ENCODE data around the gene NOL12. TPM values are rescaled to one million over a fixed set of nuclear protein-coding genes. Genes with fewer than 3 reads are reported as not detected.

The NOL12 gene
- total RNA-seq, 1 donor from 2014 or later: 18.1 TPM

- H3K27me3 ChIP-seq (ENCODE audit: insufficient read depth, low read length): no peaks in the 10 kb centered on the region
- H4K20me1 ChIP-seq (ENCODE audit: insufficient read depth, low read length): peaks cover 48% of the 10 kb centered on the region
- H3K36me3 Mint-ChIP-seq (ENCODE audit: low read depth, unreplicated experiment): peaks cover 2% of the 10 kb centered on the region
- no peaks in the 10 kb centered on the region for H3K9me3 Mint-ChIP-seq (ENCODE audit: unreplicated experiment)
- H3K27me3 Mint-ChIP-seq (ENCODE audit: low read depth, unreplicated experiment): no peaks in the 10 kb centered on the region
- no peak for FAIRE-seq
- peak overlapping the region; percentile 83 for H3K27ac ChIP-seq (ENCODE audit: low read depth, low read length)
- TF ChIP-seq EZH2 (IDR thresholded peaks at IDR 0.05; ENCODE audit: insufficient read depth, low read length) (no peak), CTCF (IDR thresholded peaks at IDR 0.05; ENCODE audit: insufficient read depth, low read depth, low read length) (peak; percentile 46)
- H3K27ac Mint-ChIP-seq (ENCODE audit: unreplicated experiment): no peak overlapping the region
- peak overlapping the region; percentile 85 for H3K4me2 ChIP-seq (ENCODE audit: low read length)
- H3K36me3 ChIP-seq (ENCODE audit: insufficient read depth, low read length): no peaks in the 10 kb centered on the region
- H2AFZ ChIP-seq (ENCODE audit: low read depth, low read length): no peak overlapping the region
- H3K4me3 ChIP-seq (ENCODE audit: insufficient read depth, low read depth, low read length): peak overlapping the region; percentile 39
- DNase-seq (ENCODE audit: low read depth): peak; percentile 74
- H3K4me1 Mint-ChIP-seq (ENCODE audit: low read depth, unreplicated experiment): peaks cover 15% of the 10 kb centered on the region
- H3K79me2 ChIP-seq (ENCODE audit: insufficient read depth, low read length): peaks cover 68% of the 10 kb centered on the region
- peak overlapping the region; percentile 5 for H3K4me3 Mint-ChIP-seq (ENCODE audit: unreplicated experiment)
- H3K4me1 ChIP-seq (ENCODE audit: insufficient read depth, low read length): peaks cover 28% of the 10 kb centered on the region
- H3K9me3 ChIP-seq (ENCODE audit: insufficient read depth, low read depth, low read length): no peaks in the 10 kb centered on the region
- peak overlapping the region; percentile 47 for H3K9ac ChIP-seq (ENCODE audit: low read length)
Observed at GRCh38 chr22:37661160-37661924, 24.8 kb upstream of the NOL12 start.

DNA sequence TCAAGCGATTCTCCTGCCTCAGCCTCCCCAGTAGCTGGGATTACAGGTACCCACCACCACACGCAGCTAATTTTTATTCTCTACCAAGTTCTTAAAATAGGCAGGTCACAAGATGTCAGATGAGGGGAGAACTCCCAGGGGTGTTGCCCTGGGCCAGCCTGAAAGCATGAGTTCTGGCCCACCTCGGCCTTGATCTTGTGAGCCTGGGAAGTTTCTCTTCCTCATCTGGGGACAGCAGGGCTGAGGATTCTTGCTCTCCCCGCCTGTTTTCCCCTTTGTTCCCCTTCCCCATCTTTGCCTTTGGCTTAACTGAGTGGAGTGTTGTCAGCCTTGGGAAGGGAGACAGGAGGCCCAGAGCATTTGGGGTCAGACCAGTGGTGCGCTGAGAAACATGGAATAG is 24.1 kb upstream of the NOL12 start:
- H3K79me2 ChIP-seq (ENCODE audit: insufficient read depth, low read length): peaks cover 70% of the 10 kb centered on the region
- no peak overlapping the region for H3K4me3 Mint-ChIP-seq (ENCODE audit: unreplicated experiment)
- H3K4me3 ChIP-seq (ENCODE audit: insufficient read depth, low read depth, low read length): no peak overlapping the region
- DNase-seq (ENCODE audit: low read depth) (no peak), FAIRE-seq (no peak)
- H3K4me1 Mint-ChIP-seq (ENCODE audit: low read depth, unreplicated experiment): peaks cover 15% of the 10 kb centered on the region
- no peak overlapping the region for H3K9ac ChIP-seq (ENCODE audit: low read length)
- no peak overlapping the region for H3K4me2 ChIP-seq (ENCODE audit: low read length)
- H4K20me1 ChIP-seq (ENCODE audit: insufficient read depth, low read length): peaks cover 48% of the 10 kb centered on the region
- TF ChIP-seq CTCF (IDR thresholded peaks at IDR 0.05; ENCODE audit: insufficient read depth, low read depth, low read length): no peak
- H3K9me3 Mint-ChIP-seq (ENCODE audit: unreplicated experiment): no peaks in the 10 kb centered on the region
- H3K9me3 ChIP-seq (ENCODE audit: insufficient read depth, low read depth, low read length): no peaks in the 10 kb centered on the region
- H3K36me3 ChIP-seq (ENCODE audit: insufficient read depth, low read length): no peaks in the 10 kb centered on the region
- no peaks in the 10 kb centered on the region for H3K27me3 Mint-ChIP-seq (ENCODE audit: low read depth, unreplicated experiment)
- H3K36me3 Mint-ChIP-seq (ENCODE audit: low read depth, unreplicated experiment): peaks cover 2% of the 10 kb centered on the region
- H3K4me1 ChIP-seq (ENCODE audit: insufficient read depth, low read length): peaks cover 28% of the 10 kb centered on the region
- H3K27ac ChIP-seq (ENCODE audit: low read depth, low read length): no peak overlapping the region
- no peak overlapping the region for H2AFZ ChIP-seq (ENCODE audit: low read depth, low read length)
- no peak overlapping the region for H3K27ac Mint-ChIP-seq (ENCODE audit: unreplicated experiment)
- no peaks in the 10 kb centered on the region for H3K27me3 ChIP-seq (ENCODE audit: insufficient read depth, low read length)

DNA sequence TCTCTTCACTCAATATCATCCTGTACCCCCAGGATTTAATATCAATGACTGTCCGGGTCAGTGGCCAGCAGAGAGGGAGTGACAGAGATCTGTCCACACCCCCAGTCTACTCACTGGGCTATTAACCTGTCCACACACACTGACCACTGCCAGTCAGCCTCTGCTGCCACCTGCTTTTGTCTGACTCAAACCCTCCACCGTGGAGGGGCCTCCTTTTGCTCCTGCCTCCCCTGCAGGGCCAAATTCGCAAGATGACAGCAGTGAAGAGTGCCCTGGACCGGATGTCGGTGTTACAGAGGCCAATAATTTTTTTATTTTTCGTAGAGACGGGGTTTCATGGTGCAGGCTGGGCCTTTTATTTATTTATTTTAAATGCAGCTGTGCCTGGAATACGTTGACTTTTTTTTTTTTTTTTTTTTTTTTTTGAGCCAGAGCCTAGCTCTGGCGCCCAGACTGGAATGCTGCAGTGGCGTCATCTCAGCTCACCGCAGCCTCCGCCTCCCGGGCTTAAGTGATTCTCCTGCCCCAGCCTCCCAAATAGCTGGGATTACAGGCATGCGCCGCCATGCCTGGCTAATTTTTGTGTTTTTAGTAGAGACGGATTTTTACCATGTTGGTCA is 22.5 kb upstream of the NOL12 start:
- no peaks in the 10 kb centered on the region for H3K27me3 ChIP-seq (ENCODE audit: insufficient read depth, low read length)
- peaks cover 48% of the 10 kb centered on the region for H4K20me1 ChIP-seq (ENCODE audit: insufficient read depth, low read length)
- H3K79me2 ChIP-seq (ENCODE audit: insufficient read depth, low read length): peaks cover 70% of the 10 kb centered on the region
- H3K36me3 ChIP-seq (ENCODE audit: insufficient read depth, low read length): no peaks in the 10 kb centered on the region
- H3K9ac ChIP-seq (ENCODE audit: low read length): no peak overlapping the region
- H3K9me3 ChIP-seq (ENCODE audit: insufficient read depth, low read depth, low read length): no peaks in the 10 kb centered on the region
- no peak for TF ChIP-seq EZH2 (IDR thresholded peaks at IDR 0.05; ENCODE audit: insufficient read depth, low read length)
- TF ChIP-seq CTCF (IDR thresholded peaks at IDR 0.05; ENCODE audit: insufficient read depth, low read depth, low read length): no peak
- no peak for DNase-seq (ENCODE audit: low read depth)
- no peak for FAIRE-seq
- no peak overlapping the region for H3K4me2 ChIP-seq (ENCODE audit: low read length)
- Mint-ChIP-seq H3K4me1 (ENCODE audit: low read depth, unreplicated experiment) (peaks cover 15% of the 10 kb centered on the region), H3K27me3 (ENCODE audit: low read depth, unreplicated experiment) (no peaks in the 10 kb centered on the region), H3K27ac (ENCODE audit: unreplicated experiment) (no peak overlapping the region), H3K36me3 (ENCODE audit: low read depth, unreplicated experiment) (peaks cover 2% of the 10 kb centered on the region), H3K9me3 (ENCODE audit: unreplicated experiment) (no peaks in the 10 kb centered on the region), H3K4me3 (ENCODE audit: unreplicated experiment) (no peak overlapping the region)
- H3K4me3 ChIP-seq (ENCODE audit: insufficient read depth, low read depth, low read length): no peak overlapping the region
- peaks cover 23% of the 10 kb centered on the region for H3K4me1 ChIP-seq (ENCODE audit: insufficient read depth, low read length)
- H2AFZ ChIP-seq (ENCODE audit: low read depth, low read length): no peak overlapping the region
- H3K27ac ChIP-seq (ENCODE audit: low read depth, low read length): no peak overlapping the region

Data from astrocyte (in vitro differentiated cells and primary cell).